ENCODE measurements around the gene TTC28.

GRCh38 chr22:28268171-28268570 lies 411.5 kb downstream of the TTC28 start:
- TF ChIP-seq CTCF (IDR thresholded peaks at IDR 0.05; ENCODE audit: low read depth, low read length) (no peak), MYC (IDR thresholded peaks at IDR 0.05; ENCODE audit: low read depth, low read length) (no peak)

Measured in NB4 (cell line).